ENCODE measurements around the gene KDM3A.

The KDM3A gene

DNA sequence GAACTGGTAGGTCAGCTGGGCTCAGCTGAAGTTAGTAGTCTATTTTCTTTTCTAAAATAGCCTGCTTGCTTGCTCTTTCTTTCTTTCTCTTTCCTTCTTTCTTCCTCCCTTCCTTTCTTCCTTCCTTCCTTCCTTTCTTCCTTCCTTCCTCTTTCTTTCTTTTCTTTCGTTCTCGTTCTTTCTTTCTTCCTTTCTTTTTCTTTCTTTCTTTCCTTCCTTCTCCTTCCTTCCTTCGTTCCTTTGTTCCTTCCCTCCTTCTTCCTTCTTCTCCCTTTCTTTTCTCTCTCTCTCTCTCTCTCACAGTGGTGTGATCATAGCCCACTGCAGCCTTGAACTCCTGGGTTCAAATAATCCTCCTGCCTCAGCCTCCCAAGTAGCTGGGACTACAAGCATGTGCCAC lies 29.2 kb upstream of the KDM3A start:
- H3K4me3 ChIP-seq (ENCODE audit: low read depth, low read length) = no peak overlapping the region
- H3K36me3 ChIP-seq (ENCODE audit: control insufficient read depth, insufficient read depth, low read length) = no peaks in the 10 kb centered on the region
- H3K9ac ChIP-seq (ENCODE audit: low read depth, low read length) = no peak overlapping the region
- no peaks in the 10 kb centered on the region for H3K9me3 ChIP-seq (ENCODE audit: control insufficient read depth, insufficient read depth, low read length)
- no peaks in the 10 kb centered on the region for H3K4me1 ChIP-seq (ENCODE audit: control insufficient read depth, insufficient read depth, low read length)
- H3K27me3 ChIP-seq (ENCODE audit: control insufficient read depth, insufficient read depth, low read length) = no peaks in the 10 kb centered on the region

GRCh38 chr2:86413296-86414094 lies 27.7 kb upstream of the KDM3A start:
- H3K36me3 ChIP-seq (ENCODE audit: control insufficient read depth, insufficient read depth, low read length) = no peaks in the 10 kb centered on the region

DNA sequence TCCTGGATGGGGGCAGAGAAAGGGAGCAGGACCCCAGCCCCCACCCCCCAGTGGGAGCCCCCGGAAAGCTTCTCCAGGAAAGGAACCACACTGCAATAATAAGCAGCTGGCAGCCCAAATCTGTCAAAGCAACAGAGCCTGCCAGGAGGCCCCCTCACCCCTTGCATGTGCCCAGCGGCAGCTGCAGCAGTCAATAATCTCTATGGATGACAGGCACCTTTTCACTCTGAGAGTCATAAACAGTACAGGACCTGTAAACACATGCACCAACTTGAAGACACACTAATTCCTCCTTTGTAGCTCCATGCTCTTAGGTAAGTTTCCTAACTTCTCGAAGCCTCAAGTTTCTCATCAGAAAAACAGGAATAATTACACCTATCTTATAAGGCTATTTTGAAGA lies 26.2 kb upstream of the KDM3A start:
- H3K9ac ChIP-seq (ENCODE audit: low read depth, low read length) = no peak overlapping the region
- no peak overlapping the region for H3K4me3 ChIP-seq (ENCODE audit: low read depth, low read length)
- no peaks in the 10 kb centered on the region for H3K4me1 ChIP-seq (ENCODE audit: control insufficient read depth, insufficient read depth, low read length)

More at GRCh38 chr2:86413296-86414094, 27.7 kb upstream of the KDM3A start:
- no peaks in the 10 kb centered on the region for H3K27me3 ChIP-seq (ENCODE audit: control insufficient read depth, insufficient read depth, low read length)
- no peak overlapping the region for H3K4me3 ChIP-seq (ENCODE audit: low read depth, low read length)
- no peak overlapping the region for H3K9ac ChIP-seq (ENCODE audit: low read depth, low read length)
- no peaks in the 10 kb centered on the region for H3K4me1 ChIP-seq (ENCODE audit: control insufficient read depth, insufficient read depth, low read length)
- H3K9me3 ChIP-seq (ENCODE audit: control insufficient read depth, insufficient read depth, low read length) = no peaks in the 10 kb centered on the region

GRCh38 chr2:86416146-86416545 lies 25.0 kb upstream of the KDM3A start:
- Histone ChIP-seq H3K36me3 (ENCODE audit: control insufficient read depth, insufficient read depth, low read length) (no peaks in the 10 kb centered on the region), H3K4me3 (ENCODE audit: low read depth, low read length) (no peak overlapping the region), H3K9ac (ENCODE audit: low read depth, low read length) (no peak overlapping the region), H3K9me3 (ENCODE audit: control insufficient read depth, insufficient read depth, low read length) (no peaks in the 10 kb centered on the region), H3K4me1 (ENCODE audit: control insufficient read depth, insufficient read depth, low read length) (no peaks in the 10 kb centered on the region), H3K27me3 (ENCODE audit: control insufficient read depth, insufficient read depth, low read length) (no peaks in the 10 kb centered on the region)

More for the DNA sequence above, 26.2 kb upstream of the KDM3A start:
- Histone ChIP-seq H3K9me3 (ENCODE audit: control insufficient read depth, insufficient read depth, low read length) (no peaks in the 10 kb centered on the region), H3K27me3 (ENCODE audit: control insufficient read depth, insufficient read depth, low read length) (no peaks in the 10 kb centered on the region), H3K36me3 (ENCODE audit: control insufficient read depth, insufficient read depth, low read length) (no peaks in the 10 kb centered on the region)

- H3K9me3 ChIP-seq (ENCODE audit: control insufficient read depth, insufficient read depth, low read length) = no peaks in the 10 kb centered on the region
- H3K4me1 ChIP-seq (ENCODE audit: control insufficient read depth, insufficient read depth, low read length) = no peaks in the 10 kb centered on the region
- no peaks in the 10 kb centered on the region for H3K36me3 ChIP-seq (ENCODE audit: control insufficient read depth, insufficient read depth, low read length)
- no peak overlapping the region for H3K9ac ChIP-seq (ENCODE audit: low read depth, low read length)
- H3K4me3 ChIP-seq (ENCODE audit: low read depth, low read length) = no peak overlapping the region
- H3K27me3 ChIP-seq (ENCODE audit: control insufficient read depth, insufficient read depth, low read length) = no peaks in the 10 kb centered on the region
Observed at GRCh38 chr2:86417961-86418360, 23.2 kb upstream of the KDM3A start.

DNA sequence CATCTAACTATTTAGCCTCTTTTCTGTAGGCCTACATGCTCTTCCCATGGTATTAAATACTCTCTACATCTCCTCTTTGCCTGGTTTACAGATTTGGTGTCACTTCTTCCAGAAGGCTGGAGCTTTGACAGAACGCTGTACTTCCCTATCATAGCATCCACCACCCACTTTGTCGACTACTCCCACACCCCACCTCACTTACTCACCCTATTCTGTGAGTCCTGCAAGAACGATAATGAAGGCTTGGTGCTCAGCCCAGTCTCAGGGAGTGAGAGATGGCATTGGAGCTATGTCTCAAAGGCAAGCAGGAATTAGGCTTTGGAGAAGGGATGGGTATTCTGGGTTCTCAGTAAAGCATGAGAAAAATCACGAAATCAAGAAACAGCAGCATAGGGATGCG lies 20.3 kb upstream of the KDM3A start:
- Histone ChIP-seq H3K9me3 (ENCODE audit: control insufficient read depth, insufficient read depth, low read length) (no peaks in the 10 kb centered on the region), H3K36me3 (ENCODE audit: control insufficient read depth, insufficient read depth, low read length) (no peaks in the 10 kb centered on the region), H3K9ac (ENCODE audit: low read depth, low read length) (no peak overlapping the region), H3K27me3 (ENCODE audit: control insufficient read depth, insufficient read depth, low read length) (no peaks in the 10 kb centered on the region), H3K4me3 (ENCODE audit: low read depth, low read length) (no peak overlapping the region), H3K4me1 (ENCODE audit: control insufficient read depth, insufficient read depth, low read length) (no peaks in the 10 kb centered on the region)

- no peaks in the 10 kb centered on the region for H3K36me3 ChIP-seq (ENCODE audit: control insufficient read depth, insufficient read depth, low read length)
- H3K9me3 ChIP-seq (ENCODE audit: control insufficient read depth, insufficient read depth, low read length) = no peaks in the 10 kb centered on the region
Observed at GRCh38 chr2:86426271-86426670, 14.9 kb upstream of the KDM3A start.

GRCh38 chr2:86429335-86429734 lies 11.8 kb upstream of the KDM3A start:
- no peak overlapping the region for H3K4me3 ChIP-seq (ENCODE audit: low read depth, low read length)
- H3K27me3 ChIP-seq (ENCODE audit: control insufficient read depth, insufficient read depth, low read length) = no peaks in the 10 kb centered on the region
- H3K36me3 ChIP-seq (ENCODE audit: control insufficient read depth, insufficient read depth, low read length) = no peaks in the 10 kb centered on the region
- H3K4me1 ChIP-seq (ENCODE audit: control insufficient read depth, insufficient read depth, low read length) = no peaks in the 10 kb centered on the region
- no peak overlapping the region for H3K9ac ChIP-seq (ENCODE audit: low read depth, low read length)
- no peaks in the 10 kb centered on the region for H3K9me3 ChIP-seq (ENCODE audit: control insufficient read depth, insufficient read depth, low read length)

More at GRCh38 chr2:86426271-86426670, 14.9 kb upstream of the KDM3A start:
- no peaks in the 10 kb centered on the region for H3K27me3 ChIP-seq (ENCODE audit: control insufficient read depth, insufficient read depth, low read length)
- H3K4me1 ChIP-seq (ENCODE audit: control insufficient read depth, insufficient read depth, low read length) = no peaks in the 10 kb centered on the region
- H3K9ac ChIP-seq (ENCODE audit: low read depth, low read length) = no peak overlapping the region
- H3K4me3 ChIP-seq (ENCODE audit: low read depth, low read length) = no peak overlapping the region

DNA sequence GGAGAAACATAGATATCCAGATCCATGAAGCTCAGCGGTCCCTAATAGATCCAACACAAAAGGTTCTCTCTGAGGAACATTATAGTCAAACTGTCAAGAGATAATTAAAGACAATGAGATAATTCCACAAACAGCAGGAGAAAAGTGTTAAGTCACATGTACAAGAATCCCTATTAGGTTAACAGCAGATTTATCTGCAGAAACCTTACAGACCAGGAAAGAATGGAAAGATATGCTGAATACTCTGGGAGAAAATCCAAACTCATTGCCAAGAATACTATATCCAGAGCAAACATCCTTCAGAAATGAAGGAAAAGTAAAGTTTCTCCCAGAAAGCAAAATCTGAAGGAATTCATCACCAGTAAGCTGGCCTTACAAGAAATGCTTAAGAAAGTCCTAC lies 10.8 kb upstream of the KDM3A start:
- H3K4me1 ChIP-seq (ENCODE audit: control insufficient read depth, insufficient read depth, low read length) = no peaks in the 10 kb centered on the region
- H3K9ac ChIP-seq (ENCODE audit: low read depth, low read length) = no peak overlapping the region
- no peak overlapping the region for H3K4me3 ChIP-seq (ENCODE audit: low read depth, low read length)
- H3K9me3 ChIP-seq (ENCODE audit: control insufficient read depth, insufficient read depth, low read length) = no peaks in the 10 kb centered on the region
- no peaks in the 10 kb centered on the region for H3K27me3 ChIP-seq (ENCODE audit: control insufficient read depth, insufficient read depth, low read length)
- H3K36me3 ChIP-seq (ENCODE audit: control insufficient read depth, insufficient read depth, low read length) = no peaks in the 10 kb centered on the region

GRCh38 chr2:86433137-86433536 lies 8.0 kb upstream of the KDM3A start:
- H3K4me3 ChIP-seq (ENCODE audit: low read depth, low read length) = no peak overlapping the region
- no peaks in the 10 kb centered on the region for H3K9me3 ChIP-seq (ENCODE audit: control insufficient read depth, insufficient read depth, low read length)
- H3K27me3 ChIP-seq (ENCODE audit: control insufficient read depth, insufficient read depth, low read length) = no peaks in the 10 kb centered on the region
- no peaks in the 10 kb centered on the region for H3K4me1 ChIP-seq (ENCODE audit: control insufficient read depth, insufficient read depth, low read length)
- H3K36me3 ChIP-seq (ENCODE audit: control insufficient read depth, insufficient read depth, low read length) = no peaks in the 10 kb centered on the region
- no peak overlapping the region for H3K9ac ChIP-seq (ENCODE audit: low read depth, low read length)

GRCh38 chr2:86434290-86434689 lies 6.9 kb upstream of the KDM3A start:
- no peak overlapping the region for H3K4me3 ChIP-seq (ENCODE audit: low read depth, low read length)
- H3K36me3 ChIP-seq (ENCODE audit: control insufficient read depth, insufficient read depth, low read length) = no peaks in the 10 kb centered on the region
- no peak overlapping the region for H3K9ac ChIP-seq (ENCODE audit: low read depth, low read length)
- no peaks in the 10 kb centered on the region for H3K27me3 ChIP-seq (ENCODE audit: control insufficient read depth, insufficient read depth, low read length)
- H3K4me1 ChIP-seq (ENCODE audit: control insufficient read depth, insufficient read depth, low read length) = no peaks in the 10 kb centered on the region
- H3K9me3 ChIP-seq (ENCODE audit: control insufficient read depth, insufficient read depth, low read length) = peaks cover 4% of the 10 kb centered on the region

GRCh38 chr2:86435531-86435930 lies 5.6 kb upstream of the KDM3A start:
- Histone ChIP-seq H3K36me3 (ENCODE audit: control insufficient read depth, insufficient read depth, low read length) (no peaks in the 10 kb centered on the region), H3K9me3 (ENCODE audit: control insufficient read depth, insufficient read depth, low read length) (peaks cover 4% of the 10 kb centered on the region), H3K4me3 (ENCODE audit: low read depth, low read length) (no peak overlapping the region), H3K9ac (ENCODE audit: low read depth, low read length) (no peak overlapping the region), H3K4me1 (ENCODE audit: control insufficient read depth, insufficient read depth, low read length) (no peaks in the 10 kb centered on the region), H3K27me3 (ENCODE audit: control insufficient read depth, insufficient read depth, low read length) (no peaks in the 10 kb centered on the region)
